ENCODE results near the gene MAPK4.

DNA sequence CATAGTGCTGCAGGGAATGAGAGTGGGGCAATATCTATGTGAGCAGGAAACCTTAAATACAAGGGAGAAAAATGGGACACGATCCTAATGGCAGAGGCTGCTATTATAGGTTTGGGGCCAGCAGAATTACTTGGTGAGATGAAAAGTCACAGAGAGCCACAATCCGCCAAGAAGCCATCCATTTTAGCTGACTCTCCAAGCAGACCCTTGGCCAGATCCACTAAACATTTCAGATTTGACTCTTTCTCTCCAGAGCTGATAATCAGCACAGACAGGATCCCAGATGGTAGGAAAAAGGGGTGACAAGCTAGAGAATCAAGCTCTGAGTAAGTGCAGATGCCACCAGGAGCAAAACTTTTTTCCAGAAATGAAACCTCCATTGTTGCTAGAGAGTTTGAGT lies 61.5 kb downstream of the MAPK4 start:
- TF ChIP-seq, protein P1, sequence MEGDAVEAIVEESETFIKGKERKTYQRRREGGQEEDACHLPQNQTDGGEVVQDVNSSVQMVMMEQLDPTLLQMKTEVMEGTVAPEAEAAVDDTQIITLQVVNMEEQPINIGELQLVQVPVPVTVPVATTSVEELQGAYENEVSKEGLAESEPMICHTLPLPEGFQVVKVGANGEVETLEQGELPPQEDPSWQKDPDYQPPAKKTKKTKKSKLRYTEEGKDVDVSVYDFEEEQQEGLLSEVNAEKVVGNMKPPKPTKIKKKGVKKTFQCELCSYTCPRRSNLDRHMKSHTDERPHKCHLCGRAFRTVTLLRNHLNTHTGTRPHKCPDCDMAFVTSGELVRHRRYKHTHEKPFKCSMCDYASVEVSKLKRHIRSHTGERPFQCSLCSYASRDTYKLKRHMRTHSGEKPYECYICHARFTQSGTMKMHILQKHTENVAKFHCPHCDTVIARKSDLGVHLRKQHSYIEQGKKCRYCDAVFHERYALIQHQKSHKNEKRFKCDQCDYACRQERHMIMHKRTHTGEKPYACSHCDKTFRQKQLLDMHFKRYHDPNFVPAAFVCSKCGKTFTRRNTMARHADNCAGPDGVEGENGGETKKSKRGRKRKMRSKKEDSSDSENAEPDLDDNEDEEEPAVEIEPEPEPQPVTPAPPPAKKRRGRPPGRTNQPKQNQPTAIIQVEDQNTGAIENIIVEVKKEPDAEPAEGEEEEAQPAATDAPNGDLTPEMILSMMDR (IDR thresholded peaks at IDR 0.05; ENCODE audit: insufficient read depth, low read length) = no peak
- TF ChIP-seq GABPA (IDR thresholded peaks at IDR 0.05; ENCODE audit: low read depth) (no peak), POLR2AphosphoS5 (IDR thresholded peaks at IDR 0.05; ENCODE audit: low read depth) (no peak), SPI1 (IDR thresholded peaks at IDR 0.05; ENCODE audit: borderline replicate concordance, low read depth) (no peak)
- TF ChIP-seq, protein P2, sequence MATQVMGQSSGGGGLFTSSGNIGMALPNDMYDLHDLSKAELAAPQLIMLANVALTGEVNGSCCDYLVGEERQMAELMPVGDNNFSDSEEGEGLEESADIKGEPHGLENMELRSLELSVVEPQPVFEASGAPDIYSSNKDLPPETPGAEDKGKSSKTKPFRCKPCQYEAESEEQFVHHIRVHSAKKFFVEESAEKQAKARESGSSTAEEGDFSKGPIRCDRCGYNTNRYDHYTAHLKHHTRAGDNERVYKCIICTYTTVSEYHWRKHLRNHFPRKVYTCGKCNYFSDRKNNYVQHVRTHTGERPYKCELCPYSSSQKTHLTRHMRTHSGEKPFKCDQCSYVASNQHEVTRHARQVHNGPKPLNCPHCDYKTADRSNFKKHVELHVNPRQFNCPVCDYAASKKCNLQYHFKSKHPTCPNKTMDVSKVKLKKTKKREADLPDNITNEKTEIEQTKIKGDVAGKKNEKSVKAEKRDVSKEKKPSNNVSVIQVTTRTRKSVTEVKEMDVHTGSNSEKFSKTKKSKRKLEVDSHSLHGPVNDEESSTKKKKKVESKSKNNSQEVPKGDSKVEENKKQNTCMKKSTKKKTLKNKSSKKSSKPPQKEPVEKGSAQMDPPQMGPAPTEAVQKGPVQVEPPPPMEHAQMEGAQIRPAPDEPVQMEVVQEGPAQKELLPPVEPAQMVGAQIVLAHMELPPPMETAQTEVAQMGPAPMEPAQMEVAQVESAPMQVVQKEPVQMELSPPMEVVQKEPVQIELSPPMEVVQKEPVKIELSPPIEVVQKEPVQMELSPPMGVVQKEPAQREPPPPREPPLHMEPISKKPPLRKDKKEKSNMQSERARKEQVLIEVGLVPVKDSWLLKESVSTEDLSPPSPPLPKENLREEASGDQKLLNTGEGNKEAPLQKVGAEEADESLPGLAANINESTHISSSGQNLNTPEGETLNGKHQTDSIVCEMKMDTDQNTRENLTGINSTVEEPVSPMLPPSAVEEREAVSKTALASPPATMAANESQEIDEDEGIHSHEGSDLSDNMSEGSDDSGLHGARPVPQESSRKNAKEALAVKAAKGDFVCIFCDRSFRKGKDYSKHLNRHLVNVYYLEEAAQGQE (IDR thresholded peaks at IDR 0.05; ENCODE audit: insufficient replicate concordance, low read depth) = no peak
